H1 (cell line): Measurements from ENCODE around the gene KIF26B. TPM values are rescaled to one million over a fixed set of nuclear protein-coding genes. Genes with fewer than 3 reads are reported as not detected.

ENCODE experiments used
- CTCF ChIA-PET: fragments of 300-600 bp; sonication (Branson Sonifier 250); formaldehyde crosslinking; loops from one replicate; lab custom pipeline; 2021; ENCODE audit not compliant: partially characterized antibody; lab: Charles Lee
- POLR2A ChIA-PET: fragments of 300-600 bp; sonication (Branson Sonifier 250); formaldehyde crosslinking; loops from one replicate; lab custom pipeline; 2021; ENCODE audit warnings: inconsistent platforms; ENCODE audit not compliant: partially characterized antibody; lab: Charles Lee
- DNase-seq, 2 experiments: peaks; one replicate each; pipeline versions ENCODE4 v3.0.0 to v3.0.0-alpha.2; 2010 to 2022; ENCODE audit warnings: low spot score in 2 of 2, low read depth in 1 of 2, mixed read lengths in 1 of 2
- FAIRE-seq: peaks from 2 replicates; lab custom pipeline; 2011; peaks lifted over from hg19 to GRCh38; lab: Jason Lieb, UNC
- H2AFZ ChIP-seq: 2 replicates; pipeline ENCODE4 v1.8.1; 2012; ENCODE audit warnings: low read length, inconsistent platforms
- H2AK5ac ChIP-seq: 2 replicates; pipeline ENCODE4 v1.6.1; 2013; ENCODE audit warnings: low read depth, low read length
- H2BK120ac ChIP-seq: replicated peaks from 2 replicates; pipeline ENCODE3; 2013; ENCODE audit warnings: low read depth, low read length, inconsistent platforms
- H2BK12ac ChIP-seq: 2 replicates; pipeline ENCODE4 v1.6.1; 2013; ENCODE audit warnings: low read depth, low read length
- H2BK15ac ChIP-seq: 2 replicates; pipeline ENCODE4 v1.6.1; 2013; ENCODE audit warnings: low read length
- H2BK20ac ChIP-seq: 2 replicates; pipeline ENCODE4 v1.6.1; 2013; ENCODE audit warnings: low read length
- H2BK5ac ChIP-seq: 2 replicates; pipeline ENCODE4 v1.6.1; 2013; ENCODE audit warnings: low read depth, low read length
- H3K14ac ChIP-seq: 2 replicates; pipeline ENCODE4 v1.6.1; 2013; ENCODE audit warnings: inconsistent platforms; ENCODE audit not compliant: insufficient read length
- H3K18ac ChIP-seq: 2 replicates; pipeline ENCODE4 v1.6.1; 2013; ENCODE audit warnings: low read length; ENCODE audit errors: extremely low read depth
- H3K23ac ChIP-seq: 2 replicates; pipeline ENCODE4 v1.6.1; 2013; ENCODE audit warnings: inconsistent platforms; ENCODE audit not compliant: insufficient read length
- H3K23me2 ChIP-seq: 2 replicates; pipeline ENCODE4 v1.6.1; 2013; ENCODE audit warnings: low read depth, low read length
- H3K27ac ChIP-seq: 2 replicates; pipeline ENCODE4 v1.6.1; 2011; ENCODE audit warnings: low read depth, low read length, inconsistent platforms
- H3K27me3 ChIP-seq, 4 experiments: replicated peaks in 1 of 4; 1 replicate in 1 of 4; 2 replicates in 3 of 4; pipeline versions ENCODE4 v1.6.1 to v1.8.1; 2011 to 2013; ENCODE audit warnings: low read length in 3 of 4, mild to moderate bottlenecking in 3 of 4, inconsistent platforms in 2 of 4, mixed read lengths in 2 of 4, moderate library complexity in 1 of 4; ENCODE audit not compliant: control insufficient read depth in 3 of 4, insufficient read depth in 3 of 4; ENCODE audit errors: extremely low read depth in 1 of 4
- H3K36me3 ChIP-seq, 4 experiments: 2 replicates each; pipeline versions ENCODE4 v1.6.1 to v1.8.1; 2011 to 2013; ENCODE audit warnings: mild to moderate bottlenecking in 4 of 4, low read length in 3 of 4, moderate library complexity in 2 of 4, control low read depth in 1 of 4, inconsistent platforms in 1 of 4; ENCODE audit not compliant: insufficient read depth in 4 of 4, control insufficient read depth in 2 of 4
- H3K4ac ChIP-seq: replicated peaks from 2 replicates; pipeline ENCODE3; 2013; ENCODE audit warnings: low read length, low read depth, mixed read lengths, inconsistent platforms; ENCODE audit not compliant: insufficient read length
- H3K4me1 ChIP-seq, 4 experiments: replicated peaks in 1 of 4; 1 replicate in 1 of 4; 2 replicates in 3 of 4; pipeline versions ENCODE4 v1.6.1 to v1.8.1; 2011 to 2013; ENCODE audit warnings: low read length in 3 of 4, inconsistent platforms in 2 of 4, mixed read lengths in 1 of 4; ENCODE audit not compliant: insufficient read depth in 4 of 4, control insufficient read depth in 3 of 4
- H3K4me2 ChIP-seq, 2 experiments: 2 replicates each; pipeline versions ENCODE4 v1.6.1 to v1.8.1; 2011 to 2013; ENCODE audit warnings: low read depth in 2 of 2, low read length in 2 of 2, control low read depth in 1 of 2, inconsistent platforms in 1 of 2, mild to moderate bottlenecking in 1 of 2; ENCODE audit not compliant: insufficient read depth in 1 of 2
- H3K4me3 ChIP-seq, 4 experiments: fragments of 200-600, 300-600 bp in 1 of 4; sonication (generic), shearing (Covaris generic), sonication (Bioruptor Twin) in 1 of 4; 2 replicates each; pipeline versions ENCODE4 v1.5.1 to v1.8.1; 2011 to 2016; ENCODE audit warnings: low read length in 4 of 4, low read depth in 3 of 4, control low read depth in 2 of 4, inconsistent platforms in 2 of 4, mild to moderate bottlenecking in 2 of 4, mixed read lengths in 1 of 4, moderate library complexity in 1 of 4; ENCODE audit not compliant: insufficient read depth in 2 of 4; ENCODE audit errors: extremely low read depth in 1 of 4
- H3K56ac ChIP-seq: replicated peaks from 2 replicates; pipeline ENCODE3; 2013; ENCODE audit warnings: low read depth, mild to moderate bottlenecking, mixed read lengths, low read length, inconsistent platforms; ENCODE audit not compliant: insufficient read length
- H3K79me1 ChIP-seq: 2 replicates; pipeline ENCODE4 v1.6.1; 2013; ENCODE audit warnings: low read depth, low read length, control low read depth
- H3K79me2 ChIP-seq, 2 experiments: 2 replicates each; pipeline versions ENCODE4 v1.6.1 to v1.8.1; 2012 to 2013; ENCODE audit warnings: low read length in 2 of 2, mild to moderate bottlenecking in 2 of 2, inconsistent platforms in 1 of 2; ENCODE audit not compliant: insufficient read depth in 2 of 2, control insufficient read depth in 1 of 2
- H3K9ac ChIP-seq, 4 experiments: replicated peaks in 1 of 4; 1 replicate in 1 of 4; 2 replicates in 3 of 4; pipeline versions ENCODE4 v1.6.1 to v1.8.1; 2011 to 2013; ENCODE audit warnings: low read depth in 3 of 4, low read length in 3 of 4, control low read depth in 2 of 4, mild to moderate bottlenecking in 2 of 4, moderate library complexity in 2 of 4, inconsistent platforms in 1 of 4; ENCODE audit errors: extremely low read depth in 1 of 4
- H3K9me3 ChIP-seq, 2 experiments: 2 replicates each; pipeline versions ENCODE4 v1.6.1 to v1.8.1; 2012 to 2013; ENCODE audit warnings: mild to moderate bottlenecking in 2 of 2, moderate library complexity in 2 of 2, control low read depth in 1 of 2, inconsistent platforms in 1 of 2, low read depth in 1 of 2, low read length in 1 of 2, mixed read lengths in 1 of 2; ENCODE audit not compliant: insufficient read depth in 2 of 2
- H4K20me1 ChIP-seq, 2 experiments: replicated peaks in 1 of 2; 2 replicates each; pipeline versions ENCODE3 to v1.8.1; 2011 to 2013; ENCODE audit warnings: inconsistent platforms in 2 of 2, low read length in 2 of 2, mild to moderate bottlenecking in 1 of 2; ENCODE audit not compliant: insufficient read depth in 2 of 2, control insufficient read depth in 1 of 2
- H4K5ac ChIP-seq: 2 replicates; pipeline ENCODE4 v1.6.1; 2013; ENCODE audit warnings: low read length, low read depth, mixed read lengths, inconsistent platforms; ENCODE audit not compliant: insufficient read length
- H4K8ac ChIP-seq: 2 replicates; pipeline ENCODE4 v1.8.0; 2013; ENCODE audit warnings: mild to moderate bottlenecking, moderate library complexity, low read length, inconsistent platforms; ENCODE audit not compliant: insufficient read depth; ENCODE audit errors: extremely low read depth
- H4K91ac ChIP-seq: replicated peaks from 2 replicates; pipeline ENCODE3; 2013; ENCODE audit warnings: low read length, mixed read lengths, inconsistent platforms; ENCODE audit not compliant: insufficient read length
- ATF3 ChIP-seq: IDR thresholded peaks from 2 replicates; pipeline ENCODE4 v1.6.1; 2011; ENCODE audit warnings: low read depth, mild to moderate bottlenecking, low read length; ENCODE audit not compliant: insufficient read depth
- CTBP2 ChIP-seq: IDR thresholded peaks from 2 replicates; pipeline ENCODE4 v1.7.0; 2011; ENCODE audit warnings: borderline replicate concordance, mild to moderate bottlenecking, moderate library complexity, mixed read lengths, low read length; ENCODE audit not compliant: insufficient read depth, insufficient read length
- HDAC6 ChIP-seq: IDR thresholded peaks from one replicate; pipeline ENCODE4 v1.7.1; 2012; ENCODE audit warnings: low read depth, mild to moderate bottlenecking, inconsistent platforms, low read length, moderate library complexity
- JUND ChIP-seq: IDR thresholded peaks from 2 replicates; pipeline ENCODE4 v1.6.1; 2011; ENCODE audit warnings: mild to moderate bottlenecking, improper control_type of control experiment, low read length
- NRF1 ChIP-seq: IDR thresholded peaks from 2 replicates; pipeline ENCODE4 v1.6.1; 2011; ENCODE audit warnings: mild to moderate bottlenecking, low read depth, low read length, improper control_type of control experiment
- RBBP5 ChIP-seq: IDR thresholded peaks from 2 replicates; pipeline ENCODE4 v1.7.1; 2012; ENCODE audit warnings: low read depth, mild to moderate bottlenecking, inconsistent platforms, low read length, moderate library complexity, borderline replicate concordance
- SIRT6 ChIP-seq: IDR thresholded peaks from one replicate; pipeline ENCODE4 v1.7.1; 2012; ENCODE audit warnings: low read length, inconsistent platforms
- SUZ12 ChIP-seq: fragments of 200-600 bp; sonication (generic); IDR thresholded peaks from 2 replicates; pipeline ENCODE4 v1.6.1; 2012; ENCODE audit warnings: mild to moderate bottlenecking, inconsistent platforms, low read length, moderate library complexity, mixed read lengths
- WGBS, 2 experiments: shearing (Covaris generic) in 1 of 2; methylation state at CpG; one replicate each; pipeline versions ENCODE4 v1.1.6 to v1.1.7; 2013 to 2015; ENCODE audit warnings: low lambda C conversion rate in 2 of 2, mixed read lengths in 2 of 2, inconsistent platforms in 1 of 2, low coverage in 1 of 2, missing lambda C conversion rate in 1 of 2; ENCODE audit not compliant: insufficient replicate concordance in 2 of 2, insufficient coverage in 1 of 2, insufficient read length in 1 of 2; ENCODE audit errors: extremely low coverage in 1 of 2, missing lambda C conversion rate in 1 of 2; 5-methylcytosine and 5-hydroxymethylcytosine counted together
- polyA plus RNA-seq, 7 experiments: library from polyadenylated mRNA; depleted of rRNA in 3 of 7; stranded (reverse) in 5 of 7; unstranded in 2 of 7; fragments of >200 nt in 5 of 7; fragments of 200-250 nt in 2 of 7; gene quantifications; 1 replicate in 5 of 7; 2 replicates in 1 of 7; 4 replicates in 1 of 7; pipeline versions ENCODE4 v1.2.1 to v1.2.3, GENCODE V29; 2011 to 2013; ENCODE audit warnings: missing spikeins in 2 of 7, mixed read lengths in 2 of 7
- total RNA-seq: library from RNA; stranded (reverse); fragmentation: NEBNext Ultra II Directional; extraction: Animal tissue kit (Norgen Biotek cat#: 25700); gene quantifications from 2 replicates; pipeline ENCODE4 v1.2.1, GENCODE V29; 2021
- TF ChIP-seq, protein P1 (sequence below), 3 experiments: IDR thresholded peaks; 1 replicate in 2 of 3; 2 replicates in 1 of 3; pipeline versions ENCODE4 v1.5.1 to v1.6.1; 2011; ENCODE audit warnings: low read length in 3 of 3, mild to moderate bottlenecking in 3 of 3, inconsistent platforms in 2 of 3, low read depth in 1 of 3, moderate library complexity in 1 of 3; ENCODE audit not compliant: insufficient read depth in 1 of 3; ENCODE audit errors: control extremely low read depth in 1 of 3

KIF26B gene
- total and polyA plus RNA-seq, 2 of the 8 experiments (the other 6 are each of a cell fraction or from before 2014, with no cell fraction given), result 0.06 to 0.28 TPM

DNA sequence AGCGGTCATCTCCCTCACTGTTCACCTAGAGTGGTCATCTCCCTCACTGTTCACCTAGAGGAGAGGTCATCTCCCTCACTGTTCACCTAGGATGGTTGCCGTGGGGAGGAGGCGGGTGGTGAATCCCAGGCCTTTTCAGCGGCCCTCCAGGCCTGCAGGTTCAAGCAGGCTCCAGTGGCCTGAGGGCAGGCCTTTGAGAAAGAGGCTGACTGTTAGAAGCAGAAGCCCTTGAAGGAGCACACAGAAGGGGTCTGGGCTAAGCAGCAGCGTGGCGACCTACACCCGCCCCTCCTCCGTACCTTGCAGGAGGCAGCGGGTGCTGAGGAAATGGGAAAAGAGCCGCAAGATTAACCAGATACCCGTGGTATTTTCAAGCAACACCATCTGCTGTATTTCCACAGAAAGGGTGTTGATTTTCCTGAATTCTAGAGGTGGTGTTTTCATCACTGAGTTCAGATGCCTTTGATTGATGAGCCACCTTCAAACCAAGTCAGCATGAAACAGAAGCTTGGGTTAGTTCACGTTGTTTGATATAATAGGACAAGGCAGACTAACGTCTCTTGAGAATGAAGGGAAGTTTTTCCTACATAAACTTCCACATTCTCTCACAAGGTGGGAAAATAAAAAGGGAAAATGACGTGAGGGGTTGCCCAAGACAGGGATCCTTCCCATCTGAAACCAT lies 289.5 kb downstream of the KIF26B start:
- Histone ChIP-seq H2BK5ac (no peak overlapping the region), H2AK5ac (no peak overlapping the region), H4K91ac (no peak overlapping the region), H3K4me3 (no peak overlapping the region), H2BK120ac (no peak overlapping the region), H4K20me1 (no peaks in the 10 kb centered on the region), H3K4me1 (peaks cover 0 to 2% (median under 1%) of the 10 kb centered on the region in 4 experiments; a peak in 1 of 7 replicates), H3K27ac (no peak overlapping the region), H2AFZ (no peak overlapping the region), H3K9me3 (no peaks in the 10 kb centered on the region), H2BK12ac (no peak overlapping the region), H3K4me2 (no peak overlapping the region), H3K79me2 (no peaks in the 10 kb centered on the region), H2BK15ac (no peak overlapping the region), H3K4ac (no peak overlapping the region), H4K5ac (no peak overlapping the region), H3K9ac (no peak overlapping the region), H3K14ac (no peak overlapping the region), H3K36me3 (no peaks in the 10 kb centered on the region), H3K56ac (no peak overlapping the region), H4K8ac (peak overlapping the region; percentile 31; the same call in 1 of the 2 replicates), H2BK20ac (no peak overlapping the region), H3K27me3 (no peaks in the 10 kb centered on the region), H3K23me2 (no peaks in the 10 kb centered on the region), H3K23ac (no peak overlapping the region), H3K18ac (no peak overlapping the region), H3K79me1 (no peaks in the 10 kb centered on the region)
- no peak for FAIRE-seq
- ChIA-PET CTCF (no interaction called here), POLR2A (no interaction called here)
- WGBS, 2 experiments, result 93% methylated on average over 14 of the region's 14 CpGs; no CpG with 5 or more reads in 1 of the 2 experiments
- DNase-seq, result no peak
- TF ChIP-seq RBBP5 (no peak), JUND (no peak), HDAC6 (no peak), SIRT6 (no peak), CTBP2 (no peak), NRF1 (no peak), SUZ12 (no peak), ATF3 (no peak)
- TF ChIP-seq, protein P1, sequence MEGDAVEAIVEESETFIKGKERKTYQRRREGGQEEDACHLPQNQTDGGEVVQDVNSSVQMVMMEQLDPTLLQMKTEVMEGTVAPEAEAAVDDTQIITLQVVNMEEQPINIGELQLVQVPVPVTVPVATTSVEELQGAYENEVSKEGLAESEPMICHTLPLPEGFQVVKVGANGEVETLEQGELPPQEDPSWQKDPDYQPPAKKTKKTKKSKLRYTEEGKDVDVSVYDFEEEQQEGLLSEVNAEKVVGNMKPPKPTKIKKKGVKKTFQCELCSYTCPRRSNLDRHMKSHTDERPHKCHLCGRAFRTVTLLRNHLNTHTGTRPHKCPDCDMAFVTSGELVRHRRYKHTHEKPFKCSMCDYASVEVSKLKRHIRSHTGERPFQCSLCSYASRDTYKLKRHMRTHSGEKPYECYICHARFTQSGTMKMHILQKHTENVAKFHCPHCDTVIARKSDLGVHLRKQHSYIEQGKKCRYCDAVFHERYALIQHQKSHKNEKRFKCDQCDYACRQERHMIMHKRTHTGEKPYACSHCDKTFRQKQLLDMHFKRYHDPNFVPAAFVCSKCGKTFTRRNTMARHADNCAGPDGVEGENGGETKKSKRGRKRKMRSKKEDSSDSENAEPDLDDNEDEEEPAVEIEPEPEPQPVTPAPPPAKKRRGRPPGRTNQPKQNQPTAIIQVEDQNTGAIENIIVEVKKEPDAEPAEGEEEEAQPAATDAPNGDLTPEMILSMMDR (IDR thresholded peaks at IDR 0.05; ENCODE audit: control extremely low read depth in 1 of 3, insufficient read depth in 1 of 3, low read depth in 1 of 3, low read length in 3 of 3), result no peak
